GM19324 (cell line): ENCODE data around the gene FAM76B.
"Not testable (repeated sequence)": the region's sequence is repeated elsewhere in the genome, so short reads cannot be mapped to it uniquely, and the experiment has no call there.

Experiments used
- ATAC-seq: cut with Tn5 transposase; IDR thresholded peaks from one replicate; pipeline ENCODE4 v1.9.1; 2021; ENCODE audit warnings: mild to moderate bottlenecking, moderate library complexity; ENCODE audit not compliant: unreplicated experiment, low FRiP score

FAM76B gene

GRCh38 chr11:95789506-95790122 is at the start of gene FAM76B:
TSS of gene FAM76B (minus strand) at chr11:95789782. CDS start at chr11:95789478, 304 bp downstream.
- ATAC-seq = peak; percentile 82

GRCh38 chr11:95835768-95836488 is 46.3 kb upstream of the FAM76B start:
- no peak for ATAC-seq

- no peak for ATAC-seq
Observed at GRCh38 chr11:95835351-95835750, 45.8 kb upstream of the FAM76B start.

GRCh38 chr11:95833378-95833777 is 43.8 kb upstream of the FAM76B start:
- no peak for ATAC-seq

GRCh38 chr11:95832763-95833162 is 43.2 kb upstream of the FAM76B start:
- ATAC-seq = no peak

- ATAC-seq = no peak
Observed at GRCh38 chr11:95831198-95831883, 41.8 kb upstream of the FAM76B start.

GRCh38 chr11:95829580-95830259 is 40.1 kb upstream of the FAM76B start:
- no peak for ATAC-seq

- no peak for ATAC-seq
Observed at GRCh38 chr11:95827696-95828095, 38.1 kb upstream of the FAM76B start.

- ATAC-seq = no peak
Observed at GRCh38 chr11:95821640-95822039, 32.1 kb upstream of the FAM76B start.

- no peak for ATAC-seq
Observed at GRCh38 chr11:95816037-95816436, 26.5 kb upstream of the FAM76B start.

- ATAC-seq = not testable (repeated sequence)
Observed at GRCh38 chr11:95811052-95811451, 21.5 kb upstream of the FAM76B start.

GRCh38 chr11:95806464-95806863 is 16.9 kb upstream of the FAM76B start:
- ATAC-seq = not testable (repeated sequence)

GRCh38 chr11:95805869-95806268 is 16.3 kb upstream of the FAM76B start:
- ATAC-seq = no peak

- ATAC-seq = no peak
Observed at GRCh38 chr11:95803973-95804372, 14.4 kb upstream of the FAM76B start.

- no peak for ATAC-seq
Observed at GRCh38 chr11:95802806-95803205, 13.2 kb upstream of the FAM76B start.

GRCh38 chr11:95800438-95800837 is 10.9 kb upstream of the FAM76B start:
- no peak for ATAC-seq

- ATAC-seq = no peak
Observed at GRCh38 chr11:95799546-95799945, 10.0 kb upstream of the FAM76B start.

GRCh38 chr11:95796501-95796900 is 6.9 kb upstream of the FAM76B start:
- ATAC-seq = no peak

- no peak for ATAC-seq
Observed at GRCh38 chr11:95795627-95796295, 6.2 kb upstream of the FAM76B start.

GRCh38 chr11:95794086-95794485 is 4.5 kb upstream of the FAM76B start:
- no peak for ATAC-seq
